Dermis microvascular lymphatic vessel endothelial cell (primary cell): ENCODE measurements around the gene MLLT11. TPM values are rescaled to one million over a fixed set of nuclear protein-coding genes. Genes with fewer than 3 reads are reported as not detected.

Experiments used
- DNase-seq, 2 donors: peaks; one replicate each; pipeline versions ENCODE4 v3.0.0 to v3.0.0-alpha.2; 2010; ENCODE audit warnings: low read depth in 2 of 2
- total RNA-seq: library from RNA; depleted of rRNA; stranded (reverse); fragments of >200 nt; gene quantifications from 2 replicates; pipeline ENCODE4 v1.2.1, GENCODE V29; 2014

The MLLT11 gene, protein sequence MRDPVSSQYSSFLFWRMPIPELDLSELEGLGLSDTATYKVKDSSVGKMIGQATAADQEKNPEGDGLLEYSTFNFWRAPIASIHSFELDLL
- total RNA-seq: 1.3 and 1.8 TPM in 2 replicates

DNA sequence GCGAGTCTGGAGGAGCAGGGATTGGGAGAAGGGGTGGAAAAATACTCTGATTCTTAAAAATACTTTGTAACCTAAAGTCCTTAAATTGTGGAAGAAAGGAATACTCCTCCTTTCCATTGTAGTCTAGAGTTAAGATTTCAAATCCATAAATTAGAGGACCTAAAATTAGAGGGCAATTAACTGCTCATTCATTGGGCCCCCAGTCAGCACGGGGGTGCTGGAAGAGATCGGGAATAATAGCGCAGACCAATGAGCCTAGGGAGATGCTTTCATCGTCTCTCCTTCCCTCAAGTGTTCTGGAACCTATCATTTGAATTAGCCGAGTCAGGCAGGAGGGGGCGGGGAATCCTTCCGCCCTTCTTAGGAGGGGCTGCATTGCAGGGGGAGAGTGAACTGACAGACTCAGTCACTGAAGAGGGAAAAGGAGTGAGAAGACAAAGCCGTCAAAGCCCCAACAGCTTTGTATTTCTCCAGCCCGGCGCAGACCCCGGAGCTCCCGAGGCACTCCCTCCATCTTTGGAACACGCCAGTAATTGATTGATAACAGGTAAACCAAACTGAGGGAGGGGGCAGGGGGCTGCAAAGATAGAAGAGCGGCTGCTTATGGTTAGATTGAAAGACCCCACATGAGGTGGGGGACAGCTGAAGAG is at the start of gene MLLT11:
TSS of gene MLLT11 (plus strand) at position 391 of the 650 bp plus-strand sequence. CDS start 6,828 bp downstream, outside the sequence.
- peak in 1 of 2 donors; percentile 63 for DNase-seq

DNA sequence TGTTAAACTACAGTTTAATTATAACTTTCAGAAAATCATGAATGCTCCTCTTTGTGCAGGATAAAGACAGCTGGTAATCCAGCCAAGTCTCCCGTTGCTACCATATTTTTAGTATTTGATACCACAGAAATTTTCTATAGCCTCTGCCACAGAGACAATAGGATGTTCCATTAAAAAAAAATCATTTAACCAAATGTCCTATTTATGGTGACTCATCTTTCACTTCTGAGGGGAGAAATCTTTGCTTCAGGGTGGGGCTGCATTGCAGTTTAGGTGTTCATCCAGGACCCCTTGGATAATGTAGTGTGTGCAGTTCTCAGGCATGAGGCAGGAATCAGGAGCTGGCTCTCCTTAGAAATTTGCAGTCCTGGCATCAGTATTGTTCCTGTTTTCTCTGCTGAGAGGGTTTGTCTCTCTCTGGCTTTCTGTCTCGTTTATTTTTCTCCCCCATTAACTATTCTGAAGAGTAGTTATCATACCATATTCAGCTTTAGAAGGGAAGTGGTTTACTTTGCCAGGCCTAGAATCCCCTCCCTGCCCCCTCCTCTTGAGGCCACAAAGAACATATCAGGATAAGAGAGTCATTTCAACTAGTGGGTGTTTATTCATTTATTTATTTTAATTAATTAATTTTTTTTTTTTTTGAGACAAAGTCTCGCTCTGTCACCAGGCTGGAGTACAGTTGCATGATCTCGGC is 48.9 kb upstream of the MLLT11 start:
- DNase-seq: no peak

DNA sequence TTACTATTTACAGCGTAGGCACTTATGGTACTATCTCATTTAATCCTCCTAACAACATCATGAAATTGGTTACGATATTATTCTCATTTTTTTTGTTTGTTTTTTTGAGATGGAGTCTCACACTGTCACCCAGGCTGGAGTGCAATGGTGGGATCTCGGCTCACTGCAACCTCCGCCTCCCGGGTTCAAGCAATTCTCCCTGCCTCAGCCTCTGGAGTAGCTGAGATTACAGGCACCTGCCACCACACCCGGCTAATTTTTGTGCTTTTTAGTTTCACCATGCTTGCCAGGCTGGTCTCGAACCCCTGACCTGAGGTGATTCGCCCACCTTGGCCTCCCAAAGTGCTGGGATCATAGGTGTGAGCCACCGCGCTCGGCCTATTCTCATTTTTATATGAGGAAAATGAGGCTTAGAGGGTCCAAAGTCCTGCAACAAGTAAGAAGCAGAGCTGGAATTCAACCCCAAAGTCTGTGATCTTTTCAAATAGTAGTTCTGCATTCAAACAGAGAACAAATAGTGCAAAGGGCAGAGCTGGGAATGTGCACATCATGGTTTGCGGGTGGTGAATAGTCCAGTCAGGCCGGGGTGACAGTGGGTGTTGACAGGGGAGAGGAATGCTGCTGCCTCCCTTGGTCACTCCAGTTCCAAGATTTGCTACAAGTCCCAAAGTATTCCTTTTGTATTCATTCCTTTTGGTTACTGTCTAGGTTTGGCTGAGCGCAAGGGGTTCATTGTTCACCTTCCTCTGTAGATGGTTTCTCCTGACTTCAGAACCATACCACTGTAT is 47.3 kb upstream of the MLLT11 start:
- no peak for DNase-seq

DNA sequence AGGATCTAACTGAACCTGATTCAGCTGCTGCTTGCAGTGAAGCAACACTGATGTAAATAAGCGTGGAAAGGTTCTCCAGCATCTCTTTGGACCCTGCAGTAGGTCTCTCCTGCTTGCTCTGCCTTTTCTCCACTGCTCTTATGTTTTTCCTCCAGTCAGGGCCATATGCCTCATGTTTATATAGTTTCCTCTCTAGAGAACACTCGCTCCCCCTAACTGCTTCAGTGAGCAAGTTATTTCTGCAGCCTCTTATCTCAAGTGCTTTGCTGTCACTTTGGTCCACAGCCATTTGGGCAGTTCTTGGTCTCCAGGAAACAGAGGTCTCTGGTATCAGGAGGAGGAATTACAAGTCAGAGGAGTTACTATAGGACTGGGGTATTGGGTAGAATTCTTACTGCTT is 46.7 kb upstream of the MLLT11 start:
- no peak for DNase-seq

DNA sequence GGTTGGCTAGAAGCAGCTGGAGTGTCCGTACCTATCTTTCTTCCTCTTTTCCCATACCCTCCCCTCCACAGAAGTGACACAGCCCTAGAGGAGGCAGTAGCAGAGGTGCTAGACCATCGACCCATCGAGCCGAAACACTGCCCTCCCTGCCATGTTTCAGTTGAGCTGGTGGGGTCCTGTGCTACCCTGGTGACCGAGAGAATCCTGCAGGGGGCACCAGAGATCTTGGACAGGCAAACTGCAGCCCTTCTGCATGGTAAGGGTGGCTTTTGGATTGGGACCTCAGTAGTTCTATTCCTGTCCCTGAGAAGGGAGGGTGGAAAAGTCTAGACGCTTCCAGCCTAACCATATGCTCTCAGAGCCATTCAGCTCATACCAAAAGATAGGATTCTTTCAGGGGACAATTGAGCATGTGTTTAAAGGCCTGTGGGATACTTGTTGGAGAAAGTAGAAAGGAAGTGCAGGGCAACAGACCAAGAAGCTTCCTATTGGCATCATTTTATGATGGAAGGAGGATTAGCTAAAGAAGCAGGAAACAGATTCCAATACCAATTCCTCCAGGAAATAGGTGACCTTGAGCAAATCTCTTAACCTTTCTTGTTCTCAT is 35.6 kb upstream of the MLLT11 start:
- peak; percentile 65 to 79 for DNase-seq

DNA sequence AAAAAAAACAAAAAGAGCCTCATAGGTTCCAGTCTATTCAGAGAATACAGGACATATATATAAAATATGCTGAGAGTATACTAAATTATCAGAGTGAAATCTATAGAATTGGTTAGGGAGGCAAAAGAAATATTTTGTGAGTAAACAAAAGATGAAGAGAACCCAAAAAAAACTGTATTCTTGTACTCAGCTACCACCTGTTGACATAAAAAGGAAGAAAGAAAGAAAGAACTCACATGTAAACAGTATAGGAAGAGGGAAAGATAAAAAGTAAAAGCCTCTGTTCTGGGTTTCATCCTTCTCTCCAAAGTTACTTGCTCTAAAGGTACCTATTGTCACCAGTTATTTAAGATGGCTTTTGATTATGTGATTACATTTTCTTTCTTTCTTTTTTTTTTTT is 33.7 kb upstream of the MLLT11 start:
- no peak for DNase-seq

DNA sequence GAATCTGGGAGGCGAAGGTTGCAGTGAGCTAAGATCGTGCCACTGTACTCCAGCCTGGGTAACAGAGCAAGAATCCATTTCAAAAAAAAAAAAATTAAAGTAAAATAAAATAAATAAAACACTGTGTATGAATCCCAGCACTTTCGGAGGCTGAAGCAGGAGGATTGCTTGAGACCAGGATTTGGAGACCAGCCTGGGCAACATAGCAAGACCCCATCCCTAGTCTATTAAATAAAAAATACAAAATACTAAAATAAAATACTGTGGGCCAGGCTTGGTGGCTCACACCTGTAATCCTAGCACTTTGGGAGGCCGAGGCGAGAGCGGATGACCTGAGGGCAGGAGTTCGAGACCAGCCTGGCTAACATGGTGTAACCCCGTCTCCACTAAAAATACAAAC is 28.0 kb upstream of the MLLT11 start:
- DNase-seq: no peak

DNA sequence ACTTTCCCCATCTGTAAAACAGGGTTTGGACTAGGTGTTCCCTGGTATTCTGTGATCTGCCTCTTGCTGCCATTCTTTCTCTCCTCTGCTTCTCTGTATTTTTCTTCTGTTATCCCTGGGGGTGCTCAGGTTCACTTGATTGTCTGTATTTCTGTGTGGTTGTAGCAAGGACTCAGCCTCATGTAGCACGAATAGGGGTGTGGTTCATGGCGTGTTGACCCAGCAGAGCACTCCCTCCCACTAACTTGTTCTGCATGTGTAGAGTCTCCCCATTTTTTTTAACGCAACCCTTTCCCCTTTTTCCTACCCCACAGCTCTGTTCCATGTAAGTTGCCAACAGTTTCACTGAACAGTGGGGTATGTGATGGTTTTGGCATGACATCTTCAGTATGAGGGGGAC is 25.0 kb upstream of the MLLT11 start:
- DNase-seq: no peak

DNA sequence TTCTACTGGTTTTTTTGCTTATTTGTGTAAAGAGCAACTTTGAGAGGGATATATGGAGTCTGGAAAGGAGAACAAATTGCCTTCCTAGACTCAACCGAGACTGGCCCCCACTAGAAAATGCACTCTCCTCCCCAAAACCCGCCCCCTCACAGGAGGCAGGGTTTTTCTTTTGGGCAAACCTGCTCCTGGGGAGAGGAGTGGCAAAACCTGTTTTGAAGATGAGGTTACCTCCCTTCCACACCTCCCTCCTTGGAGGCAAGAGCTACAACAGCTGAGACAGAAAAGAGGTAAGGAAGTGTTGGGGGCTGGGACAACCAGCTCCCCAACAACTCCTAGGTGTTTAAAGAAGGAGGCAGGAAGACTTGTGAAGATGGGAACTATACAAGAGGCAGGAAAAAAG is 23.8 kb upstream of the MLLT11 start, which contains the start of gene BNIPL:
TSS of gene BNIPL (plus strand) at position 231 of the 400 bp plus-strand sequence. CDS start at position 371, 140 bp downstream.
- DNase-seq: no peak

DNA sequence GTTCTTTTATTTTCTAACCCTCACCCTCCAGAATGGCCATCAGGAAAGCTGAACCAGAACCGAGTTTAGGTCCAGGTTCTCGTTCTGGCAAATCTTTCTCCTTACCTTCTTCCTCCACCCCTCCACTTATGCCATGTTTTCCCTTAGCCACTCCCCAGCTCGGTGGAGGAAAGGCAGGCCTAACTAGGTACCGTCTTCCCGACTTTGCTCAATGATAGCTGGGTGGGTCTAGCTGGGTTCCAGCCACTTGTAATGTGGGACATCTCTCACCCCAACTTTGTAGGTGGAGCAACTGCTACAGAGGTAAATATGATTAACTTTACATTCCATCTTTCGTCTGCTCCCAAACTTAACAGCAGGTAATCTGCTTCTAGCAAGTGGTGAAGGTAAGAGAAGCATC is 23.2 kb upstream of the MLLT11 start:
- no peak for DNase-seq

DNA sequence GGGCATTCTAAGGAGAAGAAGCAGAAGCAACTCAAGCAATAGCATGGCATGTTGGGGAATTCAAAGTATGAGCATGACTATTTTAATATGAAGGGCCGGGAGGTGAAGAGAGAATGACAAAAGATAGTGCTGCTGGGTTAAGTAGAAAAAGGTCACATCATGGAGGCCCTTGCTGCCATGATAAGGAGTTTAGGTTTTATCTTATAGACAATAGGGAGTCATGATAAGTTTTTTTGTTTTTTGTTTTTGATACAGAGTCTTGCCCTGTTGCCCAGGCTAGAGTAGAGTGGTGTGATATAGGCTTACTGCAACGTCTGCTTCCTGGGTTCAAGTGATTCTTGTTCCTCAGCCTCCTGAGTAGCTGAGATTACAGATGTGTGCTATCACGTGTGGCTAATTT is 20.7 kb upstream of the MLLT11 start:
- no peak for DNase-seq

DNA sequence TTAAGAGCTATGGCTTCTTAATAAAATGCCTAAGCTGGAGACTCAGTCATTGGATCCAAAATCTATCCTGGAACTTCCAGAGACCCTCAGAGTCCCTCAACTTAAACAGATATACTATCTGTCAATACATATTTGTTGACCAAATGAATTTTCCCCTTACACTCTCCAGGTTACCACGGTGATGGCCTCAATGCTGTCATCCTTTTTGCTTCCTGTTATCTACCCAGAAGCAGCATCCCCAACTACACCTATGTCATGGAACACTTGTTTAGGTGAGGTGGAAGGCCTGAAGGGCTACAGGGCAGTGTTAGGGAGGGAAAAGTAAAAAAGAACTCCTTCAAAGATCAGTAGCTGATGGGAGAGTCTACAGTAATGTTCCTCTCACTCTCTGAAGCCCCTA is 17.0 kb upstream of the MLLT11 start:
- DNase-seq: no peak

DNA sequence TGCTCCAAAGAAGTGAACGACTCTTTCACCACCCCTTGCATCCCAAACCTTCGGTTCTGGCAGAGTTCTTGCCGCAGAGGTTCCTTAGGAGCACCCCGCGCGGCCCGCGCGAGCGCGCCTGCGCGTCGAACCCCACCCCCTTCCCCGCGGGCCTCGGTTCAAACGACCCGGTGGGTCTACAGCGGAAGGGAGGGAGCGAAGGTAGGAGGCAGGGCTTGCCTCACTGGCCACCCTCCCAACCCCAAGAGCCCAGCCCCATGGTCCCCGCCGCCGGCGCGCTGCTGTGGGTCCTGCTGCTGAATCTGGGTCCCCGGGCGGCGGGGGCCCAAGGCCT is 12.6 kb upstream of the MLLT11 start, which contains the start of gene C1orf56:
TSS of gene C1orf56 (plus strand) at position 161 of the 334 bp plus-strand sequence. CDS start at position 258, 97 bp downstream.
- DNase-seq: peak in 1 of 2 donors; percentile 56

DNA sequence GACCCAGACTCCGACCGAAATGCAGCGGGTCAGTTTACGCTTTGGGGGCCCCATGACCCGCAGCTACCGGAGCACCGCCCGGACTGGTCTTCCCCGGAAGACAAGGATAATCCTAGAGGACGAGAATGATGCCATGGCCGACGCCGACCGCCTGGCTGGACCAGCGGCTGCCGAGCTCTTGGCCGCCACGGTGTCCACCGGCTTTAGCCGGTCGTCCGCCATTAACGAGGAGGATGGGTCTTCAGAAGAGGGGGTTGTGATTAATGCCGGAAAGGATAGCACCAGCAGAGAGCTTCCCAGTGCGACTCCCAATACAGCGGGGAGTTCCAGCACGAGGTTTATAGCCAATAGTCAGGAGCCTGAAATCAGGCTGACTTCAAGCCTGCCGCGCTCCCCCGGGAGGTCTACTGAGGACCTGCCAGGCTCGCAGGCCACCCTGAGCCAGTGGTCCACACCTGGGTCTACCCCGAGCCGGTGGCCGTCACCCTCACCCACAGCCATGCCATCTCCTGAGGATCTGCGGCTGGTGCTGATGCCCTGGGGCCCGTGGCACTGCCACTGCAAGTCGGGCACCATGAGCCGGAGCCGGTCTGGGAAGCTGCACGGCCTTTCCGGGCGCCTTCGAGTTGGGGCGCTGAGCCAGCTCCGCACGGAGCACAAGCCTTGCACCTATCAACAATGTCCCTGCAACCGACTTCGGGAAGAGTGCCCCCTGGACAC is 12.1 kb upstream of the MLLT11 start:
- DNase-seq: peak in 1 of 2 donors; percentile 76

DNA sequence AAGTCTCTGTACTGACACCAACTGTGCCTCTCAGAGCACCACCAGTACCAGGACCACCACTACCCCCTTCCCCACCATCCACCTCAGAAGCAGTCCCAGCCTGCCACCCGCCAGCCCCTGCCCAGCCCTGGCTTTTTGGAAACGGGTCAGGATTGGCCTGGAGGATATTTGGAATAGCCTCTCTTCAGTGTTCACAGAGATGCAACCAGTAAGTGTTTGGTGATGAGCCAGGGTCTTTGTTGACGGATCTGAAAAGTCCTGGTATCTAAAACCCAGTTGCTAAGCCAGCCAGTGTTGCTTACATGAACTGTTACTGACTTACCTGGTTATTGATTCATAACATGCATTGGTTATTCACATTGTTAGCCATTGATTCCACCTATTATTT is 11.6 kb upstream of the MLLT11 start:
- no peak for DNase-seq

DNA sequence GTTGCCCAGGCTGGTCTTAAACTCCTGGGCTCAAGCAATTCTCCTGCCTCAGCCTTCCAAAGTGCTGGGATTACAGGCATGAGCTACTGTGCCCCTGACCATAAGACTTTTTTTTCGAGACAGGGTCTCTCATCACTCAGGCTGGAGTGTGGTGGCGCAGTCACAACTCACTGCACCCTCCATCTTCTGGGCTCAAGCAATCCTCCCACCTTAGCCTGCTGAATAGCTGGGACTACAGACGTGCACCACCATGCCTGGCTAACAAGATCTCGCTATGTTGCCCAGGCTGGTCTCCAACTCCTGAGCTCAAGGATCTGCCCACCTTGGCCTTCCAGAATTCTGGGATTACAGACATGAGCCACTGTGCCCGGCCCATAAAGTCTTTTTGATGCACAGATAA is 10.7 kb upstream of the MLLT11 start:
- no peak for DNase-seq

DNA sequence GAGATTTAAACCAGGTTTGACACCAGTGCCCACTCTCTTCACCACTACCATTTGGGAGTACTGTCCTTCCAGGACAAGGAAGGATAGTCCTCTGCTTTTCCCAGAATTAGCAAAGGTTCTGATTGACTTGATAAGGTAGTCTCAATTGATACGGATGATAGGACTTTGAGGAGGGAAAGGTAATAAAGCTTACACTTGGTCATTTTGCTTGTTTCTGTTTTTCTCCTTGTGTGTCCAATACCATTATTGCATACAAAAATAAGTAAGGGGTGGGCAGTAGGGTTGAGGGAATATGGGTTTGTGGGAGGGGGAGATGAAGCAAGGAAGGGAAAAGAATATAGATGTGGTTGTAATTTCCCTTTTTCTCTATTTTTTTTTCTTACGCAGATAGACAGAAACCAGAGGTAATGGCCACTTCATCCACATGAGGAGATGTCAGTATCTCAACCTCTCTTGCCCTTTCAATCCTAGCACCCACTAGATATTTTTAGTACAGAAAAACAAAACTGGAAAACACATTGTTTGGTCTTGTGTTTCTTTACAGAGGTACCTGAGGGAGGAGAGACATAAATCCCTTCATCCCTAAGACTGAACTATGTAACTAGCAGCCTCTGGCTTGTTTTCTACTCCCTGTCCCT is 10.0 kb upstream of the MLLT11 start:
- no peak for DNase-seq

DNA sequence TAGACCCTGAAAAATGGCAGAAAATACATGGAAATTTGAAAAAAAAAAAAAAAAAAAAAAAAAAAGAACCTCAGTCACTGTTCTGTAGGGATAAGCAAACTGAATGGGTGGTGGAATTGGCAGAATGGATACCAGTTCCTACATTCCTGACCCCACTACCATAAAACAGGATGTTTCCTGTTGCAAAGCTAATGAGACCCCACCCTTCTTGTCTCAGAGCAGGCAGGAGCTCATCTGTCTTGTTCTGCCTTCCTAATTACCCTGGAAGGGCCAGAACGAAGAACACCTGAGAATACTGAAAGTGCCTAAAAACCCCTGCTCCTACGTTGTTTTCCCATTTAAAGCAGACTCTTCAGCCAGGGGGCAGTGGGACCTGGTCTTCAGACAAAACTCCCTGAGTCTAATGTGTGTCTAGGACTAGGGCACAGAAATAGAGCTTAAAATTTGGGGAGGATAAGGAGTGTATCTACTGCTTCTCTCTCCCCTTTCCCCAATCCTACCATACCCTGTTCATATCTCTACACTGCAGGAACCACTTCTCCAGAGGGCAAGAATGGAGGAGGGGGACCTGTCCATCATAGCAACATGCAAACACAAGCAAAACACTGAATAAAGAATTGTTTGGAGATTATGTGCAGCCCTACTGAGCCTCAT is 8.7 kb upstream of the MLLT11 start:
- DNase-seq: no peak

DNA sequence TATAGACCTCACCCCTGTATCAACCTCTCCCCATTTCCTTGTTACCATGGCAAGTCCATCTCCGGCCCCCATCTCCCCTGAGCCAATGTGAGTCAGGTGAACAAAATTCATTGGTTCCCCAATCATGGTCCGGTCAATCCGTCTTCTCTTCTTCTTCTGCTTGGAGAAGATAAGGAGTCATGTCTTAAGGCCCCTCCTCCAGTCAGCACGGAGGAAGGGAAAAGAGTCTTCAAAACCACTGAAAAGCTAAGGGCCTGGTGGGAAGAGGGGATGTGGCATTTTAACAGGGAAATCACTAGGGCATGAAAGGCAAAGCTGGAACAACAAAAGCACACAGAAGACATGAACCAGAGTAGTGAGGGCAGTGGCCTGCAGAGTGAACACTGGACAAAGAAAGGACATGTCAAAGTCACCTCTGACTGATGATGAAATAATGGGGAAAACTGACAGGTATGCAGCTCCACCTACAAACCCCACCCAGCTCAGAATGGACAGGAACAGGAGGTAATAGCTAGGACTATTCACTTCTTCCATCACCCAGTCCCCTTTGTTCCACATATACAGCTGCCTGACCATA is 5.1 kb upstream of the MLLT11 start:
- no peak for DNase-seq

DNA sequence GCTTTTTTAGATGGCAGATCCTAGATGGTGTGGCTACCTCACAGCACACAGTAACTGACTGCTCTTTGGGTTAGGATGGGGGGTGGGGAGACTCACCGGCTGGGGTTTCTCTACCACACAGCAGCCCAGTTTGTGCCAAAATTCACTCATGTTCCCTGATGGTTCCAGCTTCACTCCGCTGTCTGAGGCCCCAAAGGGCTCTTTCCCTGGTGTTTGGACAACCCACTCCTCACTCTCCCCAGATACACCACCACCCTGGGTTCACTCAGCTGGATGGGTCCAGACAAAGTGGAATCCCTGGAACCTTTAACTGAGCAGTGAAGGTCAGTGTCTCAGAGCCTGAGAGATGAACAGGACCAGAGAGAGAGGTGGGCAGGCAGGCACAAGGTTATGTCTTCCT is 4.6 kb upstream of the MLLT11 start:
- no peak for DNase-seq
